ENCODE measurements around the gene AFDN.

AFDN gene

GRCh38 chr6:167881327-167881726 lies 54.6 kb downstream of the AFDN start:
- DNase-seq: no peak

- no peak for DNase-seq
Measured at GRCh38 chr6:167882244-167882643, 55.5 kb downstream of the AFDN start.

- no peak for DNase-seq
Measured at GRCh38 chr6:167888098-167888497, 61.4 kb downstream of the AFDN start.

- peak; percentile 44 for DNase-seq
Measured at GRCh38 chr6:167892835-167893815, 66.4 kb downstream of the AFDN start.

GRCh38 chr6:167894965-167895364 lies 68.3 kb downstream of the AFDN start:
- DNase-seq: no peak

GRCh38 chr6:167896648-167897047 lies 69.9 kb downstream of the AFDN start:
- DNase-seq: no peak

GRCh38 chr6:167898673-167899311 lies 72.1 kb downstream of the AFDN start:
- peak; percentile 65 for DNase-seq

GRCh38 chr6:167904791-167905190 lies 78.1 kb downstream of the AFDN start:
- DNase-seq: no peak

- DNase-seq: no peak
Measured at GRCh38 chr6:167906899-167907298, 80.2 kb downstream of the AFDN start.

GRCh38 chr6:167907837-167908681 lies 81.3 kb downstream of the AFDN start:
- DNase-seq: peak; percentile 7

- DNase-seq: no peak
Measured at GRCh38 chr6:167910007-167910406, 83.3 kb downstream of the AFDN start.

GRCh38 chr6:167910652-167911051 lies 83.9 kb downstream of the AFDN start:
- DNase-seq: no peak

- no peak for DNase-seq
Measured at GRCh38 chr6:167912494-167912893, 85.8 kb downstream of the AFDN start.

- no peak for DNase-seq
Measured at GRCh38 chr6:167913699-167914098, 87.0 kb downstream of the AFDN start.

GRCh38 chr6:167915139-167915538 lies 88.4 kb downstream of the AFDN start:
- no peak for DNase-seq

- no peak for DNase-seq
Measured at GRCh38 chr6:167917551-167918154, 90.9 kb downstream of the AFDN start.

- no peak for DNase-seq
Measured at GRCh38 chr6:167918548-167919278, 92.0 kb downstream of the AFDN start.

- DNase-seq: no peak
Measured at GRCh38 chr6:167919349-167919748, 92.6 kb downstream of the AFDN start.

- no peak for DNase-seq
Measured at GRCh38 chr6:167920165-167920564, 93.5 kb downstream of the AFDN start.

- no peak for DNase-seq
Measured at GRCh38 chr6:167921831-167922230, 95.1 kb downstream of the AFDN start.

- no peak for DNase-seq
Measured at GRCh38 chr6:167925026-167925425, 98.3 kb downstream of the AFDN start.

GRCh38 chr6:167927246-167927645 lies 100.5 kb downstream of the AFDN start:
- no peak for DNase-seq
